T-helper 1 cell treated with Interleukin-12 subunit alpha and Interleukin-12 subunit beta and Interleukin-4 antibody, amounts not matched to agents 30 μg/mL and 1 μg/mL, for 36 hours (primary cell): ENCODE data around the gene ERBB2.
A peak's percentile ranks its signal among the peaks of the same experiment; 100 is the strongest.

Experiments
- H3K27ac Mint-ChIP-seq: one replicate; pipeline ENCODE4 v1.8.0; 2021; ENCODE audit warnings: mild to moderate bottlenecking, mixed read lengths
- H3K27me3 Mint-ChIP-seq: one replicate; pipeline ENCODE4 v1.8.0; 2021; ENCODE audit warnings: low read depth, mixed read lengths
- H3K36me3 Mint-ChIP-seq: one replicate; pipeline ENCODE4 v1.8.0; 2021; ENCODE audit warnings: low read depth, mixed read lengths
- H3K4me1 Mint-ChIP-seq: one replicate; pipeline ENCODE4 v1.8.0; 2021; ENCODE audit warnings: low read depth, mixed read lengths
- H3K4me3 Mint-ChIP-seq: one replicate; pipeline ENCODE4 v1.8.0; 2021; ENCODE audit warnings: mild to moderate bottlenecking, moderate library complexity, mixed read lengths
- H3K9me3 Mint-ChIP-seq: one replicate; pipeline ENCODE4 v1.8.0; 2021; ENCODE audit warnings: mixed read lengths

The ERBB2 gene

DNA sequence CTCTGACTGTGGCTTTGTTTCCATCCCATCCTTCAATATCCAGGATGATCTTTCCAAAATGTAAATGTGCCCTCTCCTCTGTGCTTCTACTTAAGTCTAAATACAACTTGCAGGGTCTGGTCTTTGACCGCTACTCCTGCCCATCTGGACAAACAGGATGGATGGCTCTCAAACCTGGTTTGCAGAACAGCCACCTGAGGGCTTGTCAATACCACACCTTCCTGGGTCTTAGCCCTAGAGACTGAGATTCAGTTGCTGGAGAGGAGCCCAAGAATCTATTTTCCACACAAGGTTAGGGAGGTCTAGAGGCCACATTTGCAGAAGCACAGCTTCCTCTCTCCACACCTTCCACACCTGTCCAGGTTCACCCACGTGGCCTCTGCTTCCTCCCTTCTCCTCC lies 36.0 kb downstream of the ERBB2 start:
- H3K27me3 Mint-ChIP-seq: peaks cover 25% of the 10 kb centered on the region
- H3K36me3 Mint-ChIP-seq: no peaks in the 10 kb centered on the region

GRCh38 chr17:39736319-39737165 lies 36.7 kb downstream of the ERBB2 start:
- Mint-ChIP-seq H3K9me3 (no peaks in the 10 kb centered on the region), H3K27ac (no peak overlapping the region), H3K36me3 (no peaks in the 10 kb centered on the region), H3K4me3 (no peak overlapping the region), H3K27me3 (peaks cover 25% of the 10 kb centered on the region), H3K4me1 (peaks cover 25% of the 10 kb centered on the region)

More for the DNA sequence above, 36.0 kb downstream of the ERBB2 start:
- H3K27ac Mint-ChIP-seq: no peak overlapping the region
- H3K4me1 Mint-ChIP-seq: peaks cover 23% of the 10 kb centered on the region
- no peaks in the 10 kb centered on the region for H3K9me3 Mint-ChIP-seq
- no peak overlapping the region for H3K4me3 Mint-ChIP-seq

- H3K9me3 Mint-ChIP-seq: no peaks in the 10 kb centered on the region
- peaks cover 25% of the 10 kb centered on the region for H3K4me1 Mint-ChIP-seq
- peaks cover 25% of the 10 kb centered on the region for H3K27me3 Mint-ChIP-seq
- H3K4me3 Mint-ChIP-seq: no peak overlapping the region
- no peak overlapping the region for H3K27ac Mint-ChIP-seq
- no peaks in the 10 kb centered on the region for H3K36me3 Mint-ChIP-seq
Observed at GRCh38 chr17:39737206-39737759, 37.4 kb downstream of the ERBB2 start.

DNA sequence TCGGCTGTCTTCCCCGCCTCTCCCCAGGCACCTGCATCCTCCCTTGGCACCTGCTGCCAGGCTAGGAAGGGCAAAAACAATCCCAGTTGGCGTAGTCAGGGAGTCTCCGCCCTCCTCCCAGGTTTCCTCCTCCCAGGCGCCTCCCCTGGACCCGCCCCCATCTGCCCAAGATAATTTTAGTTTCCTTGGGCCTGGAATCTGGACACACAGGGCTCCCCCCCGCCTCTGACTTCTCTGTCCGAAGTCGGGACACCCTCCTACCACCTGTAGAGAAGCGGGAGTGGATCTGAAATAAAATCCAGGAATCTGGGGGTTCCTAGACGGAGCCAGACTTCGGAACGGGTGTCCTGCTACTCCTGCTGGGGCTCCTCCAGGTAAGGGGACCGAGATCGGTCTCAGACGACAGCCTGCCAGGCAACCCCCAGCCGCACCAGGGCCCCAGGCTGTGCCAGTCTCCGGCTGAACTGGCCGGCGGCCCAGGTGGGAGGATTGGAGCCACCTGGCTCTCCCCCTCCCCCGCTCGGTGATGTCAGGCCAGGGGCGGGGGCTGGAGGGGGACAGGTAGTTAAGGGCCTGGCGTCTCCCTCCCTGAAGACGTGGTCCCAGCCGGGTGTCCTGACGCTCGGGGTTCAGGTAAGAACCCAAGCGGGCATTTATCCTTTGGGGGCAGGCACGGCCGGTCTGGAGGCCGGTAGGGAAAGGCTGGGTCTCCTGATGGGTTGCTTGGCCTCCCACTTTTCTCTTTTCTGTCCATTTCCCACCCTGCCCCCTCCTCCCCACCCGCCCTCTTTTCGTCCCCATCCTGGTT lies 38.1 kb downstream of the ERBB2 start, which contains the start of gene GRB7:
GRB7 (plus strand) TSS at position 179 of the 808 bp plus-strand sequence. CDS start 4,364 bp downstream, outside the sequence.
- Mint-ChIP-seq H3K4me1 (peaks cover 25% of the 10 kb centered on the region), H3K27ac (peak within 1 kb of the TSS; percentile 84), H3K36me3 (no peaks in the 10 kb centered on the region), H3K9me3 (no peaks in the 10 kb centered on the region), H3K4me3 (peak within 1 kb of the TSS; percentile 86), H3K27me3 (peaks cover 21% of the 10 kb centered on the region)

- Mint-ChIP-seq H3K9me3 (no peaks in the 10 kb centered on the region), H3K36me3 (no peaks in the 10 kb centered on the region), H3K27ac (peak overlapping the region; percentile 84)
Observed at GRCh38 chr17:39738568-39738901, 38.7 kb downstream of the ERBB2 start.

GRCh38 chr17:39738983-39739884 lies 39.4 kb downstream of the ERBB2 start:
- H3K9me3 Mint-ChIP-seq: no peaks in the 10 kb centered on the region
- H3K36me3 Mint-ChIP-seq: no peaks in the 10 kb centered on the region
- H3K27me3 Mint-ChIP-seq: peaks cover 18% of the 10 kb centered on the region
- H3K4me3 Mint-ChIP-seq: no peak overlapping the region
- H3K27ac Mint-ChIP-seq: no peak overlapping the region
- H3K4me1 Mint-ChIP-seq: peaks cover 25% of the 10 kb centered on the region

More at GRCh38 chr17:39738568-39738901, 38.7 kb downstream of the ERBB2 start:
- Mint-ChIP-seq H3K27me3 (peaks cover 19% of the 10 kb centered on the region), H3K4me3 (peak overlapping the region; percentile 86), H3K4me1 (peaks cover 25% of the 10 kb centered on the region)

DNA sequence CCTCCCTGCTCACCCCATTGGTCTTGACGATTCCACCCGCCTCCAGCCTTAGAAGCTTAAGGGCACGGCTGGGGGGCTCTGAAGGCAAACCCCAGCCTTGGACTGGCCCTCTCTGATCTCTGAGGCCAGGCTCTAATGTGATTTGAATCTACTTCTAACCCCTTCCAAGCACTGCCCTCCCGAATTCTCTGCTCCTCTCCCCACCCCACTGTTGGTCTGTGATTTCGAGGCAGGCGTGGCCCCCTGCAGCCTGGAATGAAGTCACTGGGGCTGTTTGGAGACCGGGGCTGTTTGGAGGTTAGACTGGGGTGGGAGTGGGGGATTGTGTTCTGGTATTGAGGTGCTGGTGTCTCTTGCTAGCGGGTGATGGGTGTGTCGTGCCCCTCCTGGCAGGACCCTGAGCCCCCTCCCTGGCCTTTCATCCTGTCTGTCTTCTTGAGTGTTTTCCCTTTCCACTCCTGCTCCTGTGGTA lies 40.1 kb downstream of the ERBB2 start:
- Mint-ChIP-seq H3K27me3 (peaks cover 18% of the 10 kb centered on the region), H3K36me3 (no peaks in the 10 kb centered on the region), H3K27ac (no peak overlapping the region), H3K9me3 (no peaks in the 10 kb centered on the region), H3K4me1 (peaks cover 25% of the 10 kb centered on the region), H3K4me3 (no peak overlapping the region)

GRCh38 chr17:39740357-39741111 lies 40.7 kb downstream of the ERBB2 start:
- no peak overlapping the region for H3K4me3 Mint-ChIP-seq
- no peaks in the 10 kb centered on the region for H3K9me3 Mint-ChIP-seq
- H3K36me3 Mint-ChIP-seq: no peaks in the 10 kb centered on the region
- H3K4me1 Mint-ChIP-seq: peaks cover 25% of the 10 kb centered on the region
- H3K27me3 Mint-ChIP-seq: peaks cover 18% of the 10 kb centered on the region
- no peak overlapping the region for H3K27ac Mint-ChIP-seq

- H3K4me3 Mint-ChIP-seq: no peak overlapping the region
- H3K27ac Mint-ChIP-seq: no peak overlapping the region
- H3K36me3 Mint-ChIP-seq: no peaks in the 10 kb centered on the region
- peaks cover 4% of the 10 kb centered on the region for H3K27me3 Mint-ChIP-seq
- H3K4me1 Mint-ChIP-seq: peaks cover 21% of the 10 kb centered on the region
- no peaks in the 10 kb centered on the region for H3K9me3 Mint-ChIP-seq
Observed at GRCh38 chr17:39742126-39742855, 42.4 kb downstream of the ERBB2 start.

GRCh38 chr17:39742856-39743436 lies 43.1 kb downstream of the ERBB2 start:
- Mint-ChIP-seq H3K27ac (no peak overlapping the region), H3K4me1 (peaks cover 21% of the 10 kb centered on the region)

DNA sequence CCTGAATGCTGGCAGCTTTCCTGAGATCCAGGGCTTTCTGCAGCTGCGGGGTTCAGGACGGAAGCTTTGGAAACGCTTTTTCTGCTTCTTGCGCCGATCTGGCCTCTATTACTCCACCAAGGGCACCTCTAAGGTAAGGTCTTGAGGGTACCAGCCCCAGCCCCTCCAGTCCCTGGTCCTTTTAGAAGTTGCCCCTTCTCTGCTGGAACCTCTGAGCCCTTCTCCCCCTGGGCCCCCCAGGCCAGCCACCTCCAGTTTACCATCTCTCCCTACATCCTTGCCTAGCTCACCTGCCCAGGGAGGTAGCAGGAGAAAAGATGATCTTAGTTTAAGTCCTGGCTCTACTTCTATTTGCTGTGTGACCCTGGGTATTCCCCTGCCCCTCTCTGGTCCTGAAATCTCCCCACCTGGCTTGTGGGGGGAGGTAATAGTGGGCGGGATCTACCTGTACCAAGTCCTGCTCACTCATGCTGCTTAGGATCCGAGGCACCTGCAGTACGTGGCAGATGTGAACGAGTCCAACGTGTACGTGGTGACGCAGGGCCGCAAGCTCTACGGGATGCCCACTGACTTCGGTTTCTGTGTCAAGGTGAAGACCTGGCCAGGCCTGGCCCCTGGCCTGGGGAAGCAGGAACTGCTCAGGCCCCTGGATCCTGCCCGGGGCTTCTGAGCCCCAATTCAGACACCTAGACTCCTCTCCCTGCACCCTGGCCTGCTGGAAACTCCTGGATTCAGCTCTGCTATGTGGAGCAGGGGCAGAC lies 44.4 kb downstream of the ERBB2 start:
- H3K4me1 Mint-ChIP-seq: peaks cover 14% of the 10 kb centered on the region
- H3K4me3 Mint-ChIP-seq: no peak overlapping the region
- H3K9me3 Mint-ChIP-seq: no peaks in the 10 kb centered on the region
- peaks cover 5% of the 10 kb centered on the region for H3K27me3 Mint-ChIP-seq
- no peaks in the 10 kb centered on the region for H3K36me3 Mint-ChIP-seq
- no peak overlapping the region for H3K27ac Mint-ChIP-seq

More at GRCh38 chr17:39742856-39743436, 43.1 kb downstream of the ERBB2 start:
- H3K27me3 Mint-ChIP-seq: peaks cover 4% of the 10 kb centered on the region
- H3K9me3 Mint-ChIP-seq: no peaks in the 10 kb centered on the region
- no peak overlapping the region for H3K4me3 Mint-ChIP-seq
- no peaks in the 10 kb centered on the region for H3K36me3 Mint-ChIP-seq

GRCh38 chr17:39744836-39745215 lies 45.0 kb downstream of the ERBB2 start:
- Mint-ChIP-seq H3K36me3 (no peaks in the 10 kb centered on the region), H3K9me3 (no peaks in the 10 kb centered on the region), H3K27me3 (peaks cover 6% of the 10 kb centered on the region), H3K4me3 (no peak overlapping the region), H3K4me1 (peaks cover 13% of the 10 kb centered on the region), H3K27ac (no peak overlapping the region)
